ENCODE results near the gene FARSB.

Gene FARSB

GRCh38 chr2:222545823-222546795, 109.8 kb downstream of the FARSB start:
- TF ChIP-seq NFIC (IDR thresholded peaks at IDR 0.05) (no peak), FOXM1 (IDR thresholded peaks at IDR 0.05; ENCODE audit: borderline replicate concordance, low read depth) (no peak), TAF1 (IDR thresholded peaks at IDR 0.05; ENCODE audit: low read depth) (no peak), TEAD4 (IDR thresholded peaks at IDR 0.05) (no peak), EP300 (IDR thresholded peaks at IDR 0.05; ENCODE audit: borderline replicate concordance) (no peak)
- TF ChIP-seq, protein P1, sequence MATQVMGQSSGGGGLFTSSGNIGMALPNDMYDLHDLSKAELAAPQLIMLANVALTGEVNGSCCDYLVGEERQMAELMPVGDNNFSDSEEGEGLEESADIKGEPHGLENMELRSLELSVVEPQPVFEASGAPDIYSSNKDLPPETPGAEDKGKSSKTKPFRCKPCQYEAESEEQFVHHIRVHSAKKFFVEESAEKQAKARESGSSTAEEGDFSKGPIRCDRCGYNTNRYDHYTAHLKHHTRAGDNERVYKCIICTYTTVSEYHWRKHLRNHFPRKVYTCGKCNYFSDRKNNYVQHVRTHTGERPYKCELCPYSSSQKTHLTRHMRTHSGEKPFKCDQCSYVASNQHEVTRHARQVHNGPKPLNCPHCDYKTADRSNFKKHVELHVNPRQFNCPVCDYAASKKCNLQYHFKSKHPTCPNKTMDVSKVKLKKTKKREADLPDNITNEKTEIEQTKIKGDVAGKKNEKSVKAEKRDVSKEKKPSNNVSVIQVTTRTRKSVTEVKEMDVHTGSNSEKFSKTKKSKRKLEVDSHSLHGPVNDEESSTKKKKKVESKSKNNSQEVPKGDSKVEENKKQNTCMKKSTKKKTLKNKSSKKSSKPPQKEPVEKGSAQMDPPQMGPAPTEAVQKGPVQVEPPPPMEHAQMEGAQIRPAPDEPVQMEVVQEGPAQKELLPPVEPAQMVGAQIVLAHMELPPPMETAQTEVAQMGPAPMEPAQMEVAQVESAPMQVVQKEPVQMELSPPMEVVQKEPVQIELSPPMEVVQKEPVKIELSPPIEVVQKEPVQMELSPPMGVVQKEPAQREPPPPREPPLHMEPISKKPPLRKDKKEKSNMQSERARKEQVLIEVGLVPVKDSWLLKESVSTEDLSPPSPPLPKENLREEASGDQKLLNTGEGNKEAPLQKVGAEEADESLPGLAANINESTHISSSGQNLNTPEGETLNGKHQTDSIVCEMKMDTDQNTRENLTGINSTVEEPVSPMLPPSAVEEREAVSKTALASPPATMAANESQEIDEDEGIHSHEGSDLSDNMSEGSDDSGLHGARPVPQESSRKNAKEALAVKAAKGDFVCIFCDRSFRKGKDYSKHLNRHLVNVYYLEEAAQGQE (IDR thresholded peaks at IDR 0.05; ENCODE audit: low read depth), result no peak

- TF ChIP-seq MAX (IDR thresholded peaks at IDR 0.05), result no peak
- TF ChIP-seq TEAD4 (IDR thresholded peaks at IDR 0.05), result no peak
- no peak for TF ChIP-seq YY1 (IDR thresholded peaks at IDR 0.05; ENCODE audit: low read depth)
- TF ChIP-seq EGR1 (IDR thresholded peaks at IDR 0.05), result no peak
- no peak for TF ChIP-seq FOXM1 (IDR thresholded peaks at IDR 0.05; ENCODE audit: borderline replicate concordance, low read depth)
- TF ChIP-seq RAD21 (IDR thresholded peaks at IDR 0.05; ENCODE audit: low read depth), result no peak
- TF ChIP-seq, protein P1 (IDR thresholded peaks at IDR 0.05; ENCODE audit: low read depth), result no peak
- TF ChIP-seq EP300 (IDR thresholded peaks at IDR 0.05; ENCODE audit: borderline replicate concordance), result no peak
These were observed 111.2 kb downstream of the FARSB start for GRCh38 chr2:222544661-222545060.

DNA sequence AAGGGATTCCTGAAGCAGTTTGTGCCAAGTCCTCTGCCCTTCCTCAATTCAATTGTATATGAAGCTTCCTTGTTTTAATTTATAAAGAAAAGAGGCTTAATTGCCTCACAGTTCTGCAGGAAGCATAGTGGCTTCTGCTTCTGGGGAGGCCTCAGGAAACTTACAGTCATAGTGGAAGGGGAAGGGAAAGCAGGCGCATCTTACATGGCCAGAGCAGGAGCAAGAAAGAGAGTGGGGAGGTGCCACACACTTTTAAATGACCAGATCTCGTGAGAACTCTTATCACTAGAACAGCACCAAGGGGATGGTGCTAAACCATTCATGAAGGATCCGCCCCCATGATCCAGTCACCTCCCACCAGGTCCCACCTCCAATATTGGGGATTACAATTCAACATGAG, 117.4 kb downstream of the FARSB start:
- no peak for TF ChIP-seq CEBPB (IDR thresholded peaks at IDR 0.05)
- TF ChIP-seq RAD21 (IDR thresholded peaks at IDR 0.05; ENCODE audit: low read depth), result no peak
- TF ChIP-seq, protein P1 (IDR thresholded peaks at IDR 0.05; ENCODE audit: low read depth), result no peak
- TF ChIP-seq MAX (IDR thresholded peaks at IDR 0.05), result no peak
- TF ChIP-seq EGR1 (IDR thresholded peaks at IDR 0.05), result no peak

DNA sequence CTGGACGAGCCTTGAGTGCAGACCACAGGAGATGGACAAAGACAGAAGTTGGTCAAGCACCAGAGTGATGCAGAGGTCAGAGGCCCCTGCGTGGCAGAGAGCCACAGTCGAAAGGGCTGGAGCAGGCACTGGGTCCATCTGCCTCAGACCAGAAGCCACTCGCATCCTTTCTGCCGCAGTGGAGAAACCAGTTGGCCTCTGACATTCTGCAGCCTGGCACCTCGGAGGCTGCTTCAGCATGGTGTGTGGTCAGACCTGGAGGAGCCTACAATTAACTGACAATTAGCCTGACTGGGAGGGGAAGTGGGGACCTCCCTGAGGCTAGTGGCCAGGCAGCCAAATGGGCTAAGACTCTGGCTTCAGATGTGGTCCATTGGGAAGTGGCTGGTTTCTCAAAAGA, 120.4 kb downstream of the FARSB start:
- TF ChIP-seq CEBPB (IDR thresholded peaks at IDR 0.05), result no peak

- TF ChIP-seq RAD21 (IDR thresholded peaks at IDR 0.05; ENCODE audit: low read depth) (no peak), EGR1 (IDR thresholded peaks at IDR 0.05) (no peak), TEAD4 (IDR thresholded peaks at IDR 0.05) (no peak), TCF12 (IDR thresholded peaks at IDR 0.05; ENCODE audit: low read depth) (no peak)
These were observed 123.6 kb downstream of the FARSB start for GRCh38 chr2:222532315-222532714.

DNA sequence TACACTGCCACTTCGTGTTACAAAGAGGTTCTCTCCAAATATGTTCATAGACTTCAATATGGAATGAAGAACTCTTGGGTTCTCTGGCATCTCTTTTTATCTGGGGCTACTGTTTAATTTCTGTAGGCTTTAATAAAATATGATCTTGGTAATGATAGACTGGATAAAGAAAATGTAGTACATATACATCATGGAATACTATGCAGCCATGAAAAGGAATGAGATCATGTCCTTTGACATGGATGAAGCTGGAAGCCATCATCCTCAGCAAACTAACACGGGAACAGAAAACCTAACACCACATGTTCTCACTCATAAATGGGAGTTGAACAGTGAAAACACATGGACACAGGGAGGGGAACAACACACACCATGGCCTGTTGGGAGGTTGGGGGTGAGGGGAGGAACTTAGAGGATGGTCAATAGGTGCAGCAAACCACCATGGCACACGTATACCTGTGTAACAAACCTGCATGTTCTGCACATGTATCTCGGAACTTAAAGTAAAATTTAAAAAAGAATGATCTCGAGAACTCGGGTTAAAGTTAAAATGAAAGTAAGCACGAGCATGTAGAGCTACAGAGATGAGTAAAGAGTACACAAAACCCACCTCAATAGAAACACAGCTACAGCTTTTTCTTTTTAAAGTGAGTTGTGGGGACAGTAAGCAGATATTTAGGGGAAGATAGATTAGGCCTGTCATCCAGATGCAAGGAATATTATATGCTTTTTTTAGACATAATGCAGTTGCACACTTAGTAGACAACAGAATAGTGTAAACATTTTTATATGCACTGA, 129.2 kb downstream of the FARSB start:
- TF ChIP-seq, protein P1 (IDR thresholded peaks at IDR 0.05; ENCODE audit: low read depth), result no peak
- TF ChIP-seq USF1 (IDR thresholded peaks at IDR 0.05), result no peak
- no peak for TF ChIP-seq YY1 (IDR thresholded peaks at IDR 0.05; ENCODE audit: low read depth)
- TF ChIP-seq CEBPB (IDR thresholded peaks at IDR 0.05), result no peak
- TF ChIP-seq TEAD4 (IDR thresholded peaks at IDR 0.05), result no peak
- no peak for TF ChIP-seq MAX (IDR thresholded peaks at IDR 0.05)
- TF ChIP-seq EGR1 (IDR thresholded peaks at IDR 0.05), result no peak
- TF ChIP-seq FOXM1 (IDR thresholded peaks at IDR 0.05; ENCODE audit: borderline replicate concordance, low read depth), result no peak
- no peak for TF ChIP-seq NFIC (IDR thresholded peaks at IDR 0.05)
- TF ChIP-seq ZBTB7A (IDR thresholded peaks at IDR 0.05; ENCODE audit: low read depth), result no peak
- no peak for TF ChIP-seq TAF1 (IDR thresholded peaks at IDR 0.05; ENCODE audit: low read depth)
- TF ChIP-seq TCF12 (IDR thresholded peaks at IDR 0.05; ENCODE audit: low read depth), result no peak
- TF ChIP-seq CREB1 (IDR thresholded peaks at IDR 0.05; ENCODE audit: low read depth), result no peak
- TF ChIP-seq EP300 (IDR thresholded peaks at IDR 0.05; ENCODE audit: borderline replicate concordance), result no peak
- no peak for TF ChIP-seq RAD21 (IDR thresholded peaks at IDR 0.05; ENCODE audit: low read depth)

Data from Ishikawa (cell line).